GM12865 (cell line): ENCODE measurements around the gene LAMA2.

Experiments
- DNase-seq: peaks from one replicate; pipeline ENCODE4 v3.0.0; 2010; ENCODE audit warnings: low read depth
- H3K4me3 ChIP-seq: 2 replicates; pipeline ENCODE4 v1.5.1; 2011; ENCODE audit warnings: mild to moderate bottlenecking, low read depth, low read length, control low read depth
- TF ChIP-seq, protein P1 (sequence below): IDR thresholded peaks from 2 replicates; pipeline ENCODE4 v1.5.1; 2011; ENCODE audit warnings: low read length, control low read depth, low read depth, inconsistent platforms; ENCODE audit not compliant: insufficient read depth; ENCODE audit errors: missing control alignments

The LAMA2 gene

DNA sequence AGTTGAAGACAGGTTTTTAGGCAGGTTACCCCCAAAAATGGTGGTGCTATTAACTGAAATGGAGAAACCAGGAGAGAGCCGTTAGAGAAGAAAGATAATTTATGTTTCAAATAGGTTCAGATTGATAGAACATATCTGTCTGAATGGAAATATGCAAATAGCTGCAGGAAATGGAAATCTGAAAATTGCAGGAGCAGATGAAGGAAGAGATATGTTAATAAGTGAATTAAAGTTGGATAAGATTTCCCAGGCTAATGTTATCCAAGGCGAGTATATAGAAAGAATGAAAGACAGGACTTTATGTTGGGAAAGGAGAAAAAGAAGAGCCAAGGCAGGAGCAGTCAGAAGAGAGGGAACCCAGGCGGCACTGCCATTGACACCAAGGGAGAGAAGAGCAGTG, 461.4 kb downstream of the LAMA2 start:
- DNase-seq: no peak
- H3K4me3 ChIP-seq: no peak overlapping the region
- TF ChIP-seq, protein P1, sequence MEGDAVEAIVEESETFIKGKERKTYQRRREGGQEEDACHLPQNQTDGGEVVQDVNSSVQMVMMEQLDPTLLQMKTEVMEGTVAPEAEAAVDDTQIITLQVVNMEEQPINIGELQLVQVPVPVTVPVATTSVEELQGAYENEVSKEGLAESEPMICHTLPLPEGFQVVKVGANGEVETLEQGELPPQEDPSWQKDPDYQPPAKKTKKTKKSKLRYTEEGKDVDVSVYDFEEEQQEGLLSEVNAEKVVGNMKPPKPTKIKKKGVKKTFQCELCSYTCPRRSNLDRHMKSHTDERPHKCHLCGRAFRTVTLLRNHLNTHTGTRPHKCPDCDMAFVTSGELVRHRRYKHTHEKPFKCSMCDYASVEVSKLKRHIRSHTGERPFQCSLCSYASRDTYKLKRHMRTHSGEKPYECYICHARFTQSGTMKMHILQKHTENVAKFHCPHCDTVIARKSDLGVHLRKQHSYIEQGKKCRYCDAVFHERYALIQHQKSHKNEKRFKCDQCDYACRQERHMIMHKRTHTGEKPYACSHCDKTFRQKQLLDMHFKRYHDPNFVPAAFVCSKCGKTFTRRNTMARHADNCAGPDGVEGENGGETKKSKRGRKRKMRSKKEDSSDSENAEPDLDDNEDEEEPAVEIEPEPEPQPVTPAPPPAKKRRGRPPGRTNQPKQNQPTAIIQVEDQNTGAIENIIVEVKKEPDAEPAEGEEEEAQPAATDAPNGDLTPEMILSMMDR: no peak

DNA sequence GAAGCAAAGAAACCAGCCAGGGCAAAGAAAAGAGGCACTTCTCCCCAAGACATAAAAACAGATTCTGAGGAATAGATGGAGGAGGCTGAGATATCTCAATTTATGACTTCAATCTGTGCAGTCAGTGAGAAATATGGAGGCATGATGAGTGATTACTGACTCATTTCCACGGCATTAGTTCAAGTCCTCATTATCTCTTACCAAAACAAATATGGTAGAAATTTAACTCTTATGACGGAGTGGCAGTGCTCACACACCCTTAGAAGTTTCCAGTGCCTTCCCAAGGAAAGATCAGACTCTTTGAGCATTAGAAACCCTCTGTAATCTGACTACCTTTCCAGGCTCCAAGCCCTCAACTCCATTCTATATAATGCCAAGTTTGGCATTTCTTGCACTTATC, 463.0 kb downstream of the LAMA2 start:
- H3K4me3 ChIP-seq: no peak overlapping the region
- DNase-seq: no peak
- TF ChIP-seq, protein P1: no peak

GRCh38 chr6:129346964-129347363, 464.0 kb downstream of the LAMA2 start:
- H3K4me3 ChIP-seq: no peak overlapping the region
- no peak for DNase-seq
- TF ChIP-seq, protein P1: no peak

DNA sequence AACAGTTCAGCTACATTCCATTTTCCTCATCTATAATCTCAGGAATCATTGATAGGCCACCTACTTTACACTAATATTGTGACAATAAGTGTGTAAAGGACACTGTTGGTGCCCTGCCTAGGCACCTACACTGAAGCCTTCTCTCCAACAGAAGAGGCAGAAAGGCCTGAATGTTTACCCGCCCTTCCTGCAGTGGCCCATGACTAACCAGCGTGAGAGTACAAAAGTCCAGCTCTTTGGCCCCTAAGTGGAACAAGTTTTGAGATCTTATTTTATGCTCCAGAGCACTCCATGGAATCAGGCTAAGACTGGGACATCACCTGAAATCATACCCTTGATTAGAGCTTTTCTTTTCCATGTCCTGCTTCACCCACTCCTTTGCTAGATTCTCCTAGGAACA, 467.3 kb downstream of the LAMA2 start:
- no peak overlapping the region for H3K4me3 ChIP-seq
- TF ChIP-seq, protein P1: no peak
- no peak for DNase-seq

GRCh38 chr6:129351807-129352206, 468.9 kb downstream of the LAMA2 start:
- TF ChIP-seq, protein P1: no peak
- H3K4me3 ChIP-seq: no peak overlapping the region
- no peak for DNase-seq

- DNase-seq: no peak
- no peak overlapping the region for H3K4me3 ChIP-seq
- TF ChIP-seq, protein P1: no peak
These were observed 470.1 kb downstream of the LAMA2 start for GRCh38 chr6:129353067-129353466.

DNA sequence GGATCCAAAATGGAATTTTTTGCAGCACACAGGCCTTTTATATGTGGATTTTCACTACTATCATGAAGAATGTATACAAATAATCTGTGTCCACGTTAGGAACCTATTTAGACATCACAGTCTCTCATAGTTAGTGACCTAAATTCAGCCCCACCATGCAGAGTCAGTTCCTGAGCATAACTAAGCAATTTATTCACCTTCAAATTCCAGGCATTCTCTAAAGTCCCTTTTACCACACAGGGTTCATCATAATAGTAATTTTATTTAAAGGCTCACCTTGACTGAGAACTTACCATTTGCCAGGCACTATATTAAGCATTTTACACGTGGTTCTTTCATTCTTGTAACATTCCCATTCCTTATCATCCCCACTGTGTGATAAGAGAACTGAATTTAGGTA, 473.2 kb downstream of the LAMA2 start:
- TF ChIP-seq, protein P1: no peak
- no peak overlapping the region for H3K4me3 ChIP-seq
- DNase-seq: no peak
